ENCODE data around the gene KCNK2. TPM values are rescaled to one million over a fixed set of nuclear protein-coding genes. Genes with fewer than 3 reads are reported as not detected.

Gene KCNK2
- total RNA-seq, 4 donors from 2014 or later, result 3.9 to 22.6 (median 21.2) TPM

- H3K4me3 ChIP-seq (replicated peaks in 1 of 3), result no peak overlapping the region
- 94 to 97% methylated on average over 8 of the region's 8 CpGs for WGBS, 2 donors
- TF ChIP-seq CTCF (IDR thresholded peaks at IDR 0.05), result no peak
- no peak for TF ChIP-seq POLR2A (IDR thresholded peaks at IDR 0.05)
- intact Hi-C loops (cut with DNase I), result no loop called here
- no peaks in the 10 kb centered on the region for H3K27me3 ChIP-seq
- no peaks in the 10 kb centered on the region for H3K9me3 ChIP-seq
- no peaks in the 10 kb centered on the region for H3K4me1 ChIP-seq
- no peak overlapping the region for H3K27ac ChIP-seq
- H3K36me3 ChIP-seq, result no peaks in the 10 kb centered on the region
- DNase-seq, result no peak
Measured at GRCh38 chr1:215059947-215060346, 22.6 kb upstream of the KCNK2 start.

GRCh38 chr1:215064327-215064726, 18.2 kb upstream of the KCNK2 start:
- intact Hi-C loops (cut with DNase I), result no loop called here
- no peaks in the 10 kb centered on the region for H3K27me3 ChIP-seq
- no peak overlapping the region for H3K4me3 ChIP-seq (replicated peaks in 1 of 3)
- DNase-seq, result no peak
- H3K4me1 ChIP-seq, result no peaks in the 10 kb centered on the region
- no peaks in the 10 kb centered on the region for H3K36me3 ChIP-seq
- no peak for TF ChIP-seq CTCF (IDR thresholded peaks at IDR 0.05)
- H3K27ac ChIP-seq, result no peak overlapping the region
- WGBS, 2 donors, result 91 to 95% methylated on average over 5 of the region's 5 CpGs
- no peaks in the 10 kb centered on the region for H3K9me3 ChIP-seq

- Histone ChIP-seq H3K27me3 (no peaks in the 10 kb centered on the region), H3K4me1 (no peaks in the 10 kb centered on the region), H3K4me3 (replicated peaks in 1 of 3) (no peak overlapping the region), H3K27ac (no peak overlapping the region), H3K9me3 (no peaks in the 10 kb centered on the region), H3K36me3 (no peaks in the 10 kb centered on the region)
- 21 to 24% methylated on average over 1 of the region's 1 CpG for whole genome bisulfite sequencing, 2 donors
- no peak for DNase-seq
- intact Hi-C loops (cut with DNase I), result no loop called here
- TF ChIP-seq POLR2A (IDR thresholded peaks at IDR 0.05) (no peak), CTCF (IDR thresholded peaks at IDR 0.05) (no peak)
Measured at GRCh38 chr1:215071078-215071477, 11.5 kb upstream of the KCNK2 start.

- no peaks in the 10 kb centered on the region for H3K4me1 ChIP-seq
- TF ChIP-seq POLR2A (IDR thresholded peaks at IDR 0.05) (no peak), CTCF (IDR thresholded peaks at IDR 0.05) (peak in 4 of 6 experiments; percentile 20 to 47 (median 42))
- H3K9me3 ChIP-seq, result no peaks in the 10 kb centered on the region
- DNase-seq, result peak; percentile 47 to 54
- no peaks in the 10 kb centered on the region for H3K27me3 ChIP-seq
- H3K36me3 ChIP-seq, result no peaks in the 10 kb centered on the region
- no peak overlapping the region for H3K27ac ChIP-seq
- no peak overlapping the region for H3K4me3 ChIP-seq (replicated peaks in 1 of 3)
- WGBS, 2 donors, result 76 to 81% methylated on average over 1 of the region's 1 CpG
- intact Hi-C loops (cut with DNase I), result no loop called here
Measured at GRCh38 chr1:215076322-215076721, 6.2 kb upstream of the KCNK2 start.

GRCh38 chr1:215079456-215079855, 3.1 kb upstream of the KCNK2 start:
- Histone ChIP-seq H3K27me3 (no peaks in the 10 kb centered on the region), H3K4me1 (peaks cover 0 to 11% of the 10 kb centered on the region in 2 donors), H3K36me3 (no peaks in the 10 kb centered on the region), H3K9me3 (no peaks in the 10 kb centered on the region), H3K4me3 (replicated peaks in 1 of 3) (no peak overlapping the region), H3K27ac (no peak overlapping the region)
- intact Hi-C loops (cut with DNase I), result no loop called here
- DNase-seq, result no peak
- TF ChIP-seq CTCF (IDR thresholded peaks at IDR 0.05), result no peak
- no peak for TF ChIP-seq POLR2A (IDR thresholded peaks at IDR 0.05)
- WGBS, 2 donors, result 67 to 72% methylated on average over 2 of the region's 2 CpGs
